D721Med (cell line): Measurements from ENCODE around the gene FAR2.

Experiments used
- DNase-seq: peaks from one replicate; pipeline ENCODE4 v3.0.0; 2011; ENCODE audit warnings: low spot score; ENCODE audit not compliant: insufficient read length
- FAIRE-seq: peaks from 2 replicates; lab custom pipeline; 2011; peaks lifted over from hg19 to GRCh38; lab: Jason Lieb, UNC
- CTCF ChIP-seq: IDR thresholded peaks from 2 replicates; pipeline ENCODE4 v1.5.1; 2012; ENCODE audit warnings: mild to moderate bottlenecking, control low read depth; ENCODE audit not compliant: insufficient read depth; ENCODE audit errors: missing control alignments

Gene FAR2

GRCh38 chr12:29225834-29226233, 76.8 kb downstream of the FAR2 start:
- no peak for TF ChIP-seq CTCF
- FAIRE-seq (no peak), DNase-seq (no peak)

GRCh38 chr12:29226616-29227015, 77.5 kb downstream of the FAR2 start:
- DNase-seq (no peak), FAIRE-seq (no peak)
- no peak for TF ChIP-seq CTCF

- TF ChIP-seq CTCF = no peak
- FAIRE-seq (no peak), DNase-seq (no peak)
Measured at GRCh38 chr12:29228474-29229157, 79.5 kb downstream of the FAR2 start.

GRCh38 chr12:29229158-29229505, 80.1 kb downstream of the FAR2 start:
- FAIRE-seq (no peak), DNase-seq (no peak)
- no peak for TF ChIP-seq CTCF

GRCh38 chr12:29229937-29230336, 80.9 kb downstream of the FAR2 start:
- no peak for TF ChIP-seq CTCF
- DNase-seq = no peak
- no peak for FAIRE-seq

- FAIRE-seq = no peak
- TF ChIP-seq CTCF = no peak
Measured at GRCh38 chr12:29230800-29231560, 81.9 kb downstream of the FAR2 start.

GRCh38 chr12:29232086-29232485, 83.0 kb downstream of the FAR2 start:
- TF ChIP-seq CTCF = no peak
- no peak for FAIRE-seq

More at GRCh38 chr12:29230800-29231560, 81.9 kb downstream of the FAR2 start:
- no peak for DNase-seq

More at GRCh38 chr12:29232086-29232485, 83.0 kb downstream of the FAR2 start:
- no peak for DNase-seq
